Spleen (tissue), 11 donors: Measurements from ENCODE around the gene SCN8A. TPM values are rescaled to one million over a fixed set of nuclear protein-coding genes. Genes with fewer than 3 reads are reported as not detected.

Experiments
- DNase-seq: peaks from one replicate; pipeline ENCODE4 v3.0.0-alpha.2; 2020
- H3K27ac ChIP-seq, 8 donors: fragments of 200-600 bp; sonication (generic) in 7 of 8; 1 replicate in 4 of 8; 2 replicates in 4 of 8; pipeline versions ENCODE4 v1.5.0 to v1.8.0; 2016 to 2021; ENCODE audit warnings: inconsistent platforms in 4 of 8, mild to moderate bottlenecking in 4 of 8, moderate library complexity in 1 of 8
- H3K27me3 ChIP-seq, 7 donors: fragments of 200-600 bp; sonication (generic) in 6 of 7; replicated peaks in 1 of 7; 1 replicate in 4 of 7; 2 replicates in 3 of 7; pipeline versions ENCODE4 v1.5.0 to v1.8.0; 2016 to 2021; ENCODE audit warnings: inconsistent platforms in 3 of 7, mild to moderate bottlenecking in 1 of 7
- H3K36me3 ChIP-seq, 6 donors: fragments of 200-600 bp; sonication (generic) in 5 of 6; 1 replicate in 4 of 6; 2 replicates in 2 of 6; pipeline versions ENCODE4 v1.5.0 to v1.8.0; 2016 to 2021; ENCODE audit warnings: inconsistent platforms in 2 of 6
- H3K4me1 ChIP-seq, 6 donors: fragments of 200-600 bp; sonication (generic) in 5 of 6; 1 replicate in 3 of 6; 2 replicates in 3 of 6; pipeline versions ENCODE4 v1.5.0 to v1.8.0; 2016 to 2021; ENCODE audit warnings: inconsistent platforms in 3 of 6
- H3K4me3 ChIP-seq, 8 donors: fragments of 200-600 bp; sonication (generic) in 7 of 8; 1 replicate in 4 of 8; 2 replicates in 4 of 8; pipeline versions ENCODE4 v1.5.0 to v1.8.0; 2016 to 2021; ENCODE audit warnings: inconsistent platforms in 4 of 8, mild to moderate bottlenecking in 4 of 8, moderate library complexity in 2 of 8
- H3K9me3 ChIP-seq, 8 donors: fragments of 200-600 bp; sonication (generic) in 7 of 8; 1 replicate in 4 of 8; 2 replicates in 4 of 8; pipeline versions ENCODE4 v1.5.0 to v1.8.0; 2016 to 2021; ENCODE audit warnings: inconsistent platforms in 4 of 8
- POLR2A ChIP-seq, 3 donors: fragments of 450-650 bp; IDR thresholded peaks; one replicate each; pipeline ENCODE4 v1.5.1; 2017; ENCODE audit warnings: antibody characterized with exemption in 3 of 3, mild to moderate bottlenecking in 1 of 3
- POLR2AphosphoS5 ChIP-seq, 3 donors: sonication (generic); formaldehyde crosslinking; IDR thresholded peaks; one replicate each; pipeline ENCODE4 v1.5.1; 2017; ENCODE audit warnings: antibody characterized with exemption in 3 of 3
- WGBS, 5 donors: extraction: QIAGEN DNeasy Blood & Tissue Kit in 3 of 5; methylation state at CpG; one replicate each; pipeline versions ENCODE4 v1.1.5 to v1.1.7; 2013 to 2018; 5-methylcytosine and 5-hydroxymethylcytosine counted together
- intact Hi-C: fragments of 100-400 bp; cut with DNase I; formaldehyde crosslinking; loops from one replicate; pipeline ENCODE4 v1.15.0; 2023; ENCODE audit warnings: low total_unique reads
- polyA plus RNA-seq, 3 donors: library from polyadenylated mRNA; stranded (reverse); fragments of 200-250 nt; gene quantifications; one replicate each; pipeline ENCODE4 v1.2.1, GENCODE V29; 2013
- total RNA-seq, 7 donors: library from RNA; depleted of rRNA in 3 of 7; stranded (reverse); fragments of >200 nt in 3 of 7; fragmentation: NEBNext Ultra II Directional in 4 of 7; extraction: Animal tissue kit (Norgen Biotek cat#: 25700) in 4 of 7; gene quantifications; one replicate each; pipeline versions ENCODE4 v1.1.0 to v1.2.1, GENCODE V29; 2016 to 2021
- TF ChIP-seq, protein P1 (sequence below), 11 experiments: fragments of 200-600 bp in 7 of 11; fragments of 450-650 bp in 4 of 11; sonication (generic) in 4 of 11; IDR thresholded peaks in 8 of 11; conservative IDR thresholded peaks in 3 of 11; 1 replicate in 7 of 11; 2 replicates in 4 of 11; pipeline versions ENCODE4 v1.4.0 to v1.8.0; 2016 to 2021; ENCODE audit warnings: antibody characterized with exemption in 11 of 11, inconsistent platforms in 4 of 11, mild to moderate bottlenecking in 1 of 11
- donor health status: healthy with polysubstance abuse.
- donor health status: DM: no; HTN: no; CAD: no; lungs with moderate emphysema.
- donor health status: DM: no; HTN: no; CAD: no.
- donor health status: Bipolar disorder and iron deficiency.
- donor health status: healthy.
- donor health status: DM: no; HTN: no; CAD: no.
- donor health status: DM: yes; HTN: yes; CAD: no.

The SCN8A gene
- total and polyA plus RNA-seq, 10 donors, result 0.17 to 4.7 (median 3.0) TPM

DNA sequence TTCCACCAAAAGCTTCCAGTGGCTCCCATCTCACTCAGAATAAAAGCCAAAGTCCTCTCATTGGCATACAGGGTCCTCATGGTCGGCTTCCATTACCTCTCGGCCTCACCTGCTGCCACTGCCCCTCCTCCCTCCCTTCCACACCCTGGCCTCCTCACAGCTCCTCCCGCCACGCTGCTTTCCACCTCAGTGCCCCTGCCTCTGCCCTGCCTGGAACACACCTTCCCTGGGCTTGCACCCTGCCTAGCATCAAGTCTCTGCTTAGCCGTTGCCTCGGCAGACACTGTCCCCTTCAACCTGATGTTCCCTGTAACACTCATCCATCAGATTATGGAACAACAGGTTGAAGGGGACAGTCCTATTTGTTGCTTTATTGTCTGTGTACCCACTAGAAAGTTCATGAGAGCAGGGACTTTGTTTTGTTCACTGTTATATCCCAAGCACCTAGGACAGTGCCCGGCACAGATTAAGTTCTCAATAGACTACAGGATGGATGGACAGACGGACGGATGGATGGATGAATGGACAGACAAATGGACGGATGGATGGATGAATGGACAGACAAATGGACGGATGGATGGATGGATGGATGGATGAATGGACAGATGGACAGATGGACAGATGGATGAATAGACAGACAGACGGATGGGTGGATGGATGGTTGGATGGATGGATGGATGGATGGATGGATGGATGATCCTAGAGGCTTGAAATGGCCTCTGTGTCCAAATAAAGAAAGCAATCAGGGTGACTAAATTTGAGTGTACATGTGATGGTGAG, 242.6 kb downstream of the SCN8A start:
- Histone ChIP-seq H3K36me3 (no peaks in the 10 kb centered on the region), H3K27me3 (peaks cover 0 to 67% (median 0%) of the 10 kb centered on the region in 7 donors), H3K9me3 (no peaks in the 10 kb centered on the region), H3K4me1 (peaks cover 9 to 31% (median 19%) of the 10 kb centered on the region in 6 donors), H3K4me3 (no peak overlapping the region), H3K27ac (peak overlapping the region in 1 of 8 donors; percentile 43)
- intact Hi-C loops, result no loop called here
- TF ChIP-seq POLR2AphosphoS5 (IDR thresholded peaks at IDR 0.05), result no peak
- TF ChIP-seq, protein P1, sequence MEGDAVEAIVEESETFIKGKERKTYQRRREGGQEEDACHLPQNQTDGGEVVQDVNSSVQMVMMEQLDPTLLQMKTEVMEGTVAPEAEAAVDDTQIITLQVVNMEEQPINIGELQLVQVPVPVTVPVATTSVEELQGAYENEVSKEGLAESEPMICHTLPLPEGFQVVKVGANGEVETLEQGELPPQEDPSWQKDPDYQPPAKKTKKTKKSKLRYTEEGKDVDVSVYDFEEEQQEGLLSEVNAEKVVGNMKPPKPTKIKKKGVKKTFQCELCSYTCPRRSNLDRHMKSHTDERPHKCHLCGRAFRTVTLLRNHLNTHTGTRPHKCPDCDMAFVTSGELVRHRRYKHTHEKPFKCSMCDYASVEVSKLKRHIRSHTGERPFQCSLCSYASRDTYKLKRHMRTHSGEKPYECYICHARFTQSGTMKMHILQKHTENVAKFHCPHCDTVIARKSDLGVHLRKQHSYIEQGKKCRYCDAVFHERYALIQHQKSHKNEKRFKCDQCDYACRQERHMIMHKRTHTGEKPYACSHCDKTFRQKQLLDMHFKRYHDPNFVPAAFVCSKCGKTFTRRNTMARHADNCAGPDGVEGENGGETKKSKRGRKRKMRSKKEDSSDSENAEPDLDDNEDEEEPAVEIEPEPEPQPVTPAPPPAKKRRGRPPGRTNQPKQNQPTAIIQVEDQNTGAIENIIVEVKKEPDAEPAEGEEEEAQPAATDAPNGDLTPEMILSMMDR (IDR thresholded peaks at IDR 0.05 in 8 of 11, conservative IDR thresholded peaks at IDR 0.05 in 3 of 11), result no peak
- no peak for TF ChIP-seq POLR2A (IDR thresholded peaks at IDR 0.05)
- WGBS, 5 donors, result 62 to 84% (median 84%) methylated on average over 12 of the region's 12 CpGs
- DNase-seq, result no peak

DNA sequence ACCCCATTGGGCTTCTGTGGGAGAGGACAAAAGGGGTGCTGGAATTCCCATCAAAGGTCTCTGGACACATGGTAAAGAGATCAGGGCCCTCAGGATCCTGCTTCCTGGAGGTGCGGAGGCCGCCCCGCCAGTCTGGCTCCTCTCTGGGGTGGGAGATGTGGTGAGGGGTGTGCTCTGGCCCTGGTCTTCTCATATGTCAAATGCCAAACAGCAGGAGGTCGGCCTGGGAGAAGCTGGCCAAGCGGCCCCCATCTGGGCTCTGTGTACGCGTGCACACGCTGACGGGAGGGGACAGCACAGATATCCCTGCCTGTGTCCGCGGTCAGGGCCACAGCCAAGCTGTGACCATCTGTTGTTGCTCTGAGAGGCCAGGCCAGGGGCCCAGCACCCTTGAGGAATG, 243.4 kb downstream of the SCN8A start:
- no peak for DNase-seq
- intact Hi-C loops, result no loop called here
- Histone ChIP-seq H3K27me3 (peaks cover 0 to 67% (median 0%) of the 10 kb centered on the region in 7 donors), H3K9me3 (no peaks in the 10 kb centered on the region), H3K4me1 (peaks cover 9 to 29% (median 17%) of the 10 kb centered on the region in 6 donors), H3K4me3 (no peak overlapping the region), H3K27ac (no peak overlapping the region), H3K36me3 (no peaks in the 10 kb centered on the region)
- TF ChIP-seq POLR2A (IDR thresholded peaks at IDR 0.05), result no peak
- TF ChIP-seq, protein P1 (IDR thresholded peaks at IDR 0.05 in 8 of 11, conservative IDR thresholded peaks at IDR 0.05 in 3 of 11), result no peak
- 77 to 88% (median 82%) methylated on average over 9 to 11 of the region's 11 CpGs for WGBS, 5 donors

DNA sequence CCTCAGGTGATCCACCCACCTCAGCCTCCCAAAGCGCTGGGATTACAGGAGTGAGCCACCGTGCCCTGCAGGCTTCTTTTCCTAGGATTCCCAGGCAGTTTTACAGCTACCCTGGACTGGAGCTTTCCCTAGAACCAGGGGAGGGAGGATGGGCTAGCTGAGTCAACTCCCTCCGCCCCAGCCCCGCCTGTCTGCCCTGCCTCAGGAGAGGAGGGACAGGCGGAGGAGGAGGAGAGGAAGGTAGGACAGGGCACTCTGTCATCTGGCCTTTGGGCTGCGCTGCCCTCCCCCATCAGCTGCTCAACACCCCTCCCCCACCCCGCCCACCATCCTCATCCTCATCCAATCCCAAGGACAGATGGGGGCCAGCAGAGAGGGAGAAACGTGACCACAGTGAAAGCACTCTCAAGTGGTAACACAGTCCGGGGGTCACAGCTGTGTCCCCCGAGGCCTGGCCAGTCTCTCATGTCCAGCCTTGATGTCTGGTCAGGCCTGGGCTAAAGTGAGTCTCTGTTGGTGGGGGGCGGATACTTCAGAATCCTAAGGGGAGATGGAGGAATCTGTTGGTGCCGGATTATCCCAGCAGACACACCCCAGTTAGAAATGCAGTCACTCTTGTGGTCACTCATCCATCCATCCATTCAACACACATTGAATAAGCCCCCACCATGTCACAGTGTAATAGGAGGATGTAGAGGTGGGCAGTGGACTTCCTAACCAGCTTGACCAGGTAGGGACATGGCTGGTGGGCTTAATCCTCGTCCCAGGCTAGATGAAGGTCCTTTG, 245.2 kb downstream of the SCN8A start:
- TF ChIP-seq, protein P1 (IDR thresholded peaks at IDR 0.05 in 8 of 11, conservative IDR thresholded peaks at IDR 0.05 in 3 of 11), result no peak
- TF ChIP-seq POLR2A (IDR thresholded peaks at IDR 0.05) (no peak), POLR2AphosphoS5 (IDR thresholded peaks at IDR 0.05) (no peak)
- no peak for DNase-seq
- Histone ChIP-seq H3K36me3 (no peaks in the 10 kb centered on the region), H3K4me1 (peaks cover 9 to 34% (median 17%) of the 10 kb centered on the region in 6 donors), H3K9me3 (no peaks in the 10 kb centered on the region), H3K27me3 (peaks cover 0 to 71% (median 0%) of the 10 kb centered on the region in 7 donors), H3K4me3 (no peak overlapping the region), H3K27ac (no peak overlapping the region)
- intact Hi-C loops, result no loop called here
- 61 to 82% (median 75%) methylated on average over 12 to 13 of the region's 13 CpGs for WGBS, 5 donors

DNA sequence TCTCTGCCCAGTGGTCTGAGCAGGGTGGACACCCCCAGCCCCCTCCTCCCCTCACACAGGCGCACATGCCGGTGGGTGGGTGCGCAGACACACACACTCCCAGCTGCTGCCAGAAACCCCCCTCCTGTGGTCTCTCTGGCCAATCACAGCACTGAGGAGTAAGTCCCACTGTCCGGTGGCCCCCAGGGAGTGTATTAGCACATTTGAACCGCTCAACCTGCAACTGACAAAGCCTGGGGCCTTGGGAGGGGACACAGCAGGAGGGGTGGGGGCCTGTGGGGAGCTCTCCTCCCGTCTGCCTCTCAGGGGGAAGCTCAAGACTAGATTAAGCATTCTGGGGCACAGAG, 245.8 kb downstream of the SCN8A start:
- TF ChIP-seq, protein P1 (IDR thresholded peaks at IDR 0.05 in 8 of 11, conservative IDR thresholded peaks at IDR 0.05 in 3 of 11), result no peak
- no peak for TF ChIP-seq POLR2AphosphoS5 (IDR thresholded peaks at IDR 0.05)
- no peak for TF ChIP-seq POLR2A (IDR thresholded peaks at IDR 0.05)
- H3K27ac ChIP-seq, result no peak overlapping the region
- H3K36me3 ChIP-seq, result no peaks in the 10 kb centered on the region
- no peak overlapping the region for H3K4me3 ChIP-seq
- WGBS, 5 donors, result 40 to 88% (median 84%) methylated on average over 3 to 6 of the region's 6 CpGs
- intact Hi-C loops, result no loop called here
- peaks cover 0 to 66% (median 0%) of the 10 kb centered on the region in 7 donors for H3K27me3 ChIP-seq
- H3K9me3 ChIP-seq, result no peaks in the 10 kb centered on the region
- no peak for DNase-seq
- H3K4me1 ChIP-seq, result peaks cover 9 to 29% (median 16%) of the 10 kb centered on the region in 6 donors
